EL (cell line): ENCODE measurements around the gene ADCY7.
"Not testable (repeated sequence)": the region's sequence is repeated elsewhere in the genome, so short reads cannot be mapped to it uniquely, and the experiment has no call there.

Experiments used
- DNase-seq: peaks from one replicate; pipeline ENCODE4 v3.0.0-alpha.2; 2016

Gene ADCY7

GRCh38 chr16:50266337-50267091 lies at the start of gene ADCY7:
Gene ADCY7 (plus strand): TSS chr16:50266551. CDS start chr16:50288180, 21,629 bp downstream.
- DNase-seq: peak; percentile 88

GRCh38 chr16:50219402-50219975 lies 46.9 kb upstream of the ADCY7 start:
- DNase-seq: no peak

- peak; percentile 24 for DNase-seq
Measured at GRCh38 chr16:50224286-50224685, 42.1 kb upstream of the ADCY7 start.

GRCh38 chr16:50227120-50227519 lies 39.2 kb upstream of the ADCY7 start:
- no peak for DNase-seq

GRCh38 chr16:50227665-50228064 lies 38.7 kb upstream of the ADCY7 start:
- DNase-seq: no peak

GRCh38 chr16:50228364-50228868 lies 37.9 kb upstream of the ADCY7 start:
- DNase-seq: no peak

- DNase-seq: no peak
Measured at GRCh38 chr16:50229149-50229726, 37.1 kb upstream of the ADCY7 start.

- peak; percentile 41 for DNase-seq
Measured at GRCh38 chr16:50234771-50235556, 31.4 kb upstream of the ADCY7 start.

- DNase-seq: no peak
Measured at GRCh38 chr16:50235581-50235980, 30.8 kb upstream of the ADCY7 start.

GRCh38 chr16:50238314-50238713 lies 28.0 kb upstream of the ADCY7 start:
- DNase-seq: no peak

GRCh38 chr16:50238868-50239301 lies 27.5 kb upstream of the ADCY7 start:
- DNase-seq: no peak

- not testable (repeated sequence) for DNase-seq
Measured at GRCh38 chr16:50243024-50243423, 23.3 kb upstream of the ADCY7 start.

GRCh38 chr16:50244140-50244503 lies 22.2 kb upstream of the ADCY7 start:
- peak; percentile 56 for DNase-seq

GRCh38 chr16:50244504-50245416 lies 21.6 kb upstream of the ADCY7 start:
- no peak for DNase-seq

- peak; percentile 62 for DNase-seq
Measured at GRCh38 chr16:50245417-50246298, 20.7 kb upstream of the ADCY7 start.

- no peak for DNase-seq
Measured at GRCh38 chr16:50246299-50247122, 19.8 kb upstream of the ADCY7 start.

GRCh38 chr16:50247123-50247905 lies 19.0 kb upstream of the ADCY7 start:
- no peak for DNase-seq

- no peak for DNase-seq
Measured at GRCh38 chr16:50247906-50248608, 18.3 kb upstream of the ADCY7 start.

- DNase-seq: no peak
Measured at GRCh38 chr16:50248845-50249244, 17.5 kb upstream of the ADCY7 start.
